GM18526 (cell line): ENCODE data around the gene RANBP10.

ENCODE experiments used
- POLR2A ChIP-seq: IDR thresholded peaks from 3 replicates; pipeline ENCODE4 v1.6.1; 2011; ENCODE audit not compliant: insufficient read length; ENCODE audit errors: extremely low read depth

RANBP10 gene

GRCh38 chr16:67736858-67737257 is 69.5 kb downstream of the RANBP10 start:
- no peak for TF ChIP-seq POLR2A

- TF ChIP-seq POLR2A, result no peak
These were observed 71.6 kb downstream of the RANBP10 start for GRCh38 chr16:67734731-67735201.

- TF ChIP-seq POLR2A, result no peak
These were observed 72.5 kb downstream of the RANBP10 start for GRCh38 chr16:67733734-67734470.

- TF ChIP-seq POLR2A, result no peak
These were observed 74.6 kb downstream of the RANBP10 start for GRCh38 chr16:67731753-67732095.

- no peak for TF ChIP-seq POLR2A
These were observed 75.1 kb downstream of the RANBP10 start for GRCh38 chr16:67731071-67731752.

- no peak for TF ChIP-seq POLR2A
These were observed 76.0 kb downstream of the RANBP10 start for GRCh38 chr16:67730326-67730725.

- no peak for TF ChIP-seq POLR2A
These were observed 76.6 kb downstream of the RANBP10 start for GRCh38 chr16:67729636-67730248.

- TF ChIP-seq POLR2A, result no peak
These were observed 78.6 kb downstream of the RANBP10 start for GRCh38 chr16:67727521-67728485.

GRCh38 chr16:67726106-67727034 is 80.0 kb downstream of the RANBP10 start:
- no peak for TF ChIP-seq POLR2A

GRCh38 chr16:67723911-67724305 is 82.5 kb downstream of the RANBP10 start:
- no peak for TF ChIP-seq POLR2A

- TF ChIP-seq POLR2A, result no peak
These were observed 83.0 kb downstream of the RANBP10 start for GRCh38 chr16:67723151-67723910.

GRCh38 chr16:67720236-67720635 is 86.1 kb downstream of the RANBP10 start:
- no peak for TF ChIP-seq POLR2A

- no peak for TF ChIP-seq POLR2A
These were observed 86.6 kb downstream of the RANBP10 start for GRCh38 chr16:67719778-67720144.
